HG03045 (cell line): ENCODE data around the gene DHFR.
"Not testable (repeated sequence)": the region's sequence is repeated elsewhere in the genome, so short reads cannot be mapped to it uniquely, and the experiment has no call there.

ENCODE experiments used
- ATAC-seq: cut with Tn5 transposase; IDR thresholded peaks from one replicate; pipeline ENCODE4 v1.9.1; 2021; ENCODE audit warnings: mild to moderate bottlenecking, moderate library complexity; ENCODE audit not compliant: unreplicated experiment

DHFR gene

DNA sequence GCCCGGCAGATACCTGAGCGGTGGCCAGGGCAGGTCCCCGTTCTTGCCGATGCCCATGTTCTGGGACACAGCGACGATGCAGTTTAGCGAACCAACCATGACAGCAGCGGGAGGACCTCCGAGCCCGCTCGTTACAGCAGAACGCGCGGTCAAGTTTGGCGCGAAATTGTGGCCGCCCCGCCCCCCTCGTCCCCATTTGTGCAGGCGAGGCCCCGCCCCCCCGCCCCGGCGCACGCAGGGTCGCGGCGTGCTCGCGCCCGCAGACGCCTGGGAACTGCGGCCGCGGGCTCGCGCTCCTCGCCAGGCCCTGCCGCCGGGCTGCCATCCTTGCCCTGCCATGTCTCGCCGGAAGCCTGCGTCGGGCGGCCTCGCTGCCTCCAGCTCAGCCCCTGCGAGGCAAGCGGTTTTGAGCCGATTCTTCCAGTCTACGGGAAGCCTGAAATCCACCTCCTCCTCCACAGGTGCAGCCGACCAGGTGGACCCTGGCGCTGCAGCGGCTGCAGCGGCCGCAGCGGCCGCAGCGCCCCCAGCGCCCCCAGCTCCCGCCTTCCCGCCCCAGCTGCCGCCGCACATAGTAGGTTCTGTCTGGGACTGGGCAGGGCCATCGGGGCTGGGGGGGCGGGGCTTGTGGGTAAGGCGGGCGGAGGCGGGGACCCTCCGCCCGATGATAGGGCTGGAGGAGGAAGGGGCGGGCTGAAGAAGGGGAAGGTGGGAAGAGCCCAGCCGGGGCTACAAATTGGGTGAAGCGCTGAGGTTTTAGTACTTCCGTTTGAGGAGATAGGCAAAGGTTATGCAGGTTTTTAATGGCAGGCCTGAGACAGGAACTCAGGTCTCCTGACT is at the start of gene DHFR, which contains the start of gene MSH3:
Gene DHFR, minus strand, starts transcription at position 593 of the 840 bp plus-strand sequence. Its CDS starts 494 bp downstream, at position 99.
Gene MSH3, plus strand, starts transcription at position 262 of the 840 bp plus-strand sequence. Its CDS starts 76 bp downstream, at position 338.
- ATAC-seq = peak; percentile 54

GRCh38 chr5:80704221-80704620 is 49.4 kb upstream of the DHFR start:
- no peak for ATAC-seq

- no peak for ATAC-seq
These were observed 49.0 kb upstream of the DHFR start for GRCh38 chr5:80703747-80704146.

- ATAC-seq = no peak
These were observed 48.5 kb upstream of the DHFR start for GRCh38 chr5:80703291-80703690.

DNA sequence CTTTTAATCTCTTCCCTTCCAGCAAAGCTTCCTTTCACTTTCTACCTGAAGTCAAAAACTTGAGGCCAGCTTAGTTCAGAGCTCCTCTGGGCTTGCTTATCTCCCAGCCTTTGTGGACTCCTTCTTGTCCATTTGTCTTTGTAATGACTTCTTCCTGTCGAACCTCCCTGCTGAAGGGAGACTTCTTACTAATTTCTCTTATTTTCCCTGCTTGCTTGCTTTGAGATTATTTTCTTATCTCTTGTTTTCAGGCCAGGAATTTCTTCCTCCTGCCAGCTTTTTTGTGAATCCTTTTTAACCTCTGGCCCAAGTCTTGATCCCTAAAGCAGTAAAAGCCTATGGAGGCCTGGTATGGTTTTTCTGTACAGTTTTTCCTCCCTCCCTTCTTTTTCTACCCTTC is 46.8 kb upstream of the DHFR start:
- ATAC-seq = no peak

GRCh38 chr5:80698369-80698768 is 43.6 kb upstream of the DHFR start:
- ATAC-seq = no peak

DNA sequence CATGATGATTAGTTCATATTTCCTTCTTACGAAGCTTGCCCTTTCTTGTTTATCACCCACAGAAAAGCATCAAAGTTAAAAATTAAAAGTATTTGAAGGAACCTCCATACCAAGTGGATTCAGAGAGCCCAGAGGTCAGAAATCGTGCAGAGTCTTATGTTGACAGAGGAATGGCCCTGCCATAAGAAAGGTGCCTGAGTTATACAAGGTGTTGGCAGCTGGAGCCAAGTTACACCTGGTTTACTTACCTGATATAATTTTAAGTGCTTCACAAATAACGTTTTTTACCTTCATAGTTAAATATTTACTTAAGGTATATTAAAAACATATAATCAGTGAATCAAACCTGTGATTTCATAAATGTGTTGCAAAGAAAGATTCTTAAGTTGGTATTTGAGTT is 42.3 kb upstream of the DHFR start:
- no peak for ATAC-seq

- no peak for ATAC-seq
These were observed 41.7 kb upstream of the DHFR start for GRCh38 chr5:80696450-80696849.

DNA sequence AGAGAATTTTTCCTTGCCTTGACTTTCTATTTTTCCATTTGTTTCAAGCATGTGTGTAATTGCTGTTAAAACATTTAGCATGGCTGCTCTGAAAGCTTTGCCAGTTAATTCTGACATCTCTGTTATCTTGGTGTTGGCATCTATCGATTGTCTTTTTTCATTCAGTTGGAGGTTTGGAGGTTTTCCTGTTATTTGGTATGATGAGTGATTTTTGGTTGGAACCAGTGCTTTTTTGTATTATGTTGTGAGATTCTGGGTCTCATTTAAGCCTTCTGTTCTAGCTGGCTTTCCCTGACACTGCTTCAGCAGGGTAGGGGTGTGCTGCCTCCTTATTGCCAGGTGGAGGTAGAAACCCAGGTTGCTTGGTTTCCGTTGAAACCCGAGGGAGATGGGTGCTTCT is 40.9 kb upstream of the DHFR start:
- no peak for ATAC-seq

DNA sequence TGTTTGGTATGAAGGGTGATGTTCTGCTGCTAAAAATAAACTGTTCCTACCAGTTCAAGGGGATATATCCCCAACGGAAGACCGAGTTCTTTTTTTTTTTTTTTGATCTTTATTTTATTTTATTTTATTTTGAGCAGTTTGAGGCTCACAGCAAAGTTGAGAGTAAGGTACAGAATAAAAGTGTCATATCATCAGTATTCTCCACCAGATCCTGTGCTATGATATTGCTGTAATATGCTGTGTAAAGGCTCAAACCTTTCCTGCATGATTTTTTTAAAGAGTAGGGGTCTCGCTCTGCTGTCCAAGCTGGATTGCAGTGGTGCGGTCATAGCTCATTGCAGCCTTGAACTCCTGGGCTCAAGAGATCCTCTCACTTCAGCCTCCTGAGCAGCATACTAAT is 34.8 kb upstream of the DHFR start:
- ATAC-seq = no peak

DNA sequence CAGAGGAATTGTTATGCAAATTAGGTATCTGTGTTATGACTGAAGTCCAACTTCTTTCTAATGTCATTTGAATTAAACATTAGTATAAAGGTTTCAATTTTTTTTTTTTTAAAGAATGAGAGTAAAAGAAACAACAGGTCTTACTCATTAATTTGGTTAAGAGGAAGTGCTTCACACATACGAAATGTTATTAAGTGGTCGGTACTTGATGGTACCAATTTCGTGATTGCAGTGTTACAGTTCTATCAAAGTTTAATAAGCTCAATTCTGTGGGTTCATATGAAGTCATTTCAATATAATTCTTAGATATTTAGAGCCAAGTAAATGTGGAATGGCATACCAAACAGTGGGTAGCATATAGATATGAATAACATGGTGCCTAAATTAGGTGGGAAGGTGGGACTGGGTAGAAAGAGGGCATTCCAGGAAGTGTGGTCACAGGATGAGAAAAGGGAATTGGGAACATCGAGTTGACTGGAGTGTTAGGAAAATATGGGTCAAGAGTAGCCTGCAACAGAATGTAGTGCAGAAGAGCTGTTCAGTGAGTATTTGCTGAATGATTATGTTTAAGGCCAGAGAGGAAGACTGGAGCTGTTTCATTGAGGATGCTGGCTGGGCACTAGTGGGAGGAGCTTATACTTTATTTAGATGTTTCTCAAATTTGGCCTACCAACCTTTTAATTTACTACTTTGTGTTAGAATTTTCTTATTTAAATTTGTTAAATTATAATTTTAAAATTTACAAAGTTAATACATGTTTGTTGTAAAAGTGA is 34.1 kb upstream of the DHFR start:
- no peak for ATAC-seq

- ATAC-seq = no peak
These were observed 32.0 kb upstream of the DHFR start for GRCh38 chr5:80686757-80687156.

- no peak for ATAC-seq
These were observed 21.9 kb upstream of the DHFR start for GRCh38 chr5:80676706-80677105.

DNA sequence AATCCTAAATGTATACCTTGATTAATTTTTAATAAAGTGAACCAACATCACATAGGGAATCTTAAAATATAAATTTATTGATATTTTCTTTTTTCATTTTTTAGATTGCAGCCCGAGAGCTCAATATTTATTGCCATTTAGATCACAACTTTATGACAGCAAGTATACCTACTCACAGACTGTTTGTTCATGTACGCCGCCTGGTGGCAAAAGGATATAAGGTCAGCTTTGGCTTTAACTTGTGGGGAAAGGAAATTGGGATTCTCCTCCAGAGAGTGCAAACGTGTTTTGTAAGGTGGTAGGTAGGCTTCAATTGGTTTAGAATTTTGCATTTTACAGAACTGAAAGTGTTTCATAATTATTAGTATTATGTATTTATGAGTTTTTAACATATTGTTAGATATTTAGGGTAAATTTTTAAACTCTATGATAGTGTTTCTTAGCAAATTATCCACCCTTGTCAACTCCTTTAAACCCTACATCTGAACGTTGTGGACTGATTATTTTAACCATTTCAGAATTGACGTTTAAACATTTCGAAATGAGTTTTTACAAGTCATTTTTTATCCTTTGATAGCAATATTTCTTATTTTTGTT is 17.5 kb upstream of the DHFR start:
- no peak for ATAC-seq

DNA sequence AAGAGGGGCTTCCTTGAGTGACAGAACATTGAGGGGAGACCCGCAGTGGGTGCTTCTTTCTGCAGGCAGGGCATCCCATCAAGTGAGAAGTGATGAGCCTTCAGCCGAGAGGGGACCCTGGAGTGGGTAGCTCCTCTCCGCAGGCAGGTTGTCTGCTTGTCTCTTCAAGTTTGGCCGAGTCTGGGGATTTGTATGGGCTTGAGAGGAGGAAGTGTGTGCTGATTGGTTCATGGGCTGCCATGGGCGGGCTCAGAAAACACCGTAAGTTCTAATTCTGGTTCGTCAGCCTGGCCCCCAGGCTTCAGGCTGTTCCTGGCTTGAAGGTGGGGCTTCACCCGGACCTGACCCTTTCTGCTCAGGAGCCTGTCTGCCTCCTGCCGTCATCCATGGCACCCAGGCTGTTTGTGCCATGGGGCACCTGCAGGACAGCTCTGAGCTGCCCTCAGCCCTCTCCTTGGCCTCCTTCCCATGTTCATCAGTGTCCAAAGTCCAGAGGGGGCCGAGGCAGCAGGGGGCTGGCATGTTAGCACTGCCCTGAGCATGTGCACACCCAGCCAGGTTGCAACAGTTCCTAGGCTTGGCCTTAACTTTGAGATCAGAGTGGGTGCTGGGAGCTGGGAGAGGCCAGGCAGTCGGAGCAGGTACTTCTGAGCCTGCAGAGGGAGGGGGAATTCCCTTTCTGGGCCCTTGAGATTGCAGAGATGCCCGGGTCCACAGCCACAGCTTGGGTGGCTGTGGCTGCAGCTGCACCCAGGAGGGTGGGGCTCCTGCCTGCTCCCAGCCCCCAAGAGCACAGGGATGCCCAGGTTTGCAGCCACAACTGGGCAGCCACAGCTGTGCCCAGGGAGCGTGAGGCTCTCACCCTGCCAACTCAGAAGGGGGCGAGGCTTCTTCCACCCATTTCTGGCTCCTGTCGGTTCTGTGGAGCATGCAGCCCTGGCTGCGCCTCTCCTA is 13.5 kb upstream of the DHFR start:
- ATAC-seq = peak; percentile 89

- ATAC-seq = no peak
These were observed 12.6 kb upstream of the DHFR start for GRCh38 chr5:80667384-80667783.

DNA sequence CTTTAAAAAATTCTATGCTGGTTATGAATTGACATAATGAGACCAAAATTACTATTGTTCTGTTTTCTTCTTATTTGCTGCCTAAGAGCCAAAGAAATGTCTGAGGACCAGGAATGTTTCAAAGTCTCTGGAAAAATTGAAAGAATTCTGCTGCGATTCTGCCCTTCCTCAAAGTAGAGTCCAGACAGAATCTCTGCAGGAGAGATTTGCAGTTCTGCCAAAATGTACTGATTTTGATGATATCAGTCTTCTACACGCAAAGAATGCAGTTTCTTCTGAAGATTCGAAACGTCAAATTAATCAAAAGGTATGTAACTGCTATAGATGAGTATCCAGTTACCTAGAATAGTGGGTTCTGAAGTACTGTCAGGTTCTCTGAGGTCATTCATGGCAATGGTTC is 10.3 kb upstream of the DHFR start:
- no peak for ATAC-seq

GRCh38 chr5:80662108-80662507 is 7.3 kb upstream of the DHFR start:
- ATAC-seq = no peak

GRCh38 chr5:80660661-80661060 is 5.9 kb upstream of the DHFR start:
- not testable (repeated sequence) for ATAC-seq

DNA sequence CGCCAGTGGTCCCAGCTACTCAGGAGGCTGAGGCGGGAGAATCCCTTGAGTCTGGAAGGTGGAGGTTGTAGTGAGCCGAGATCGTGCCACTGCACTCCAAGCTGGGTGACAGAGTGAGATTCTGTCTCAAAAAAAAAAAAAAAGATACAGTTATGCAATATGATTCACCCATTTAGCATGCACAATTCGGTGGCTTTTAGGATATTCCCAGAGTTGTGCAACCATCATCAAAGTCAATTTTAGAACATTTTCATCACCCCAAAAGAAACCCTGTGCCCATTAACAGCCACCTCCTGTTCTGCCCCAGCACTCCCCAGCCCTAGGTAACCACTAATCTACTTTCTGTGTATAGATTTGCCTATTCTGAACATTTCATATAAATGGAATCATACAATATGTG is 4.3 kb upstream of the DHFR start:
- no peak for ATAC-seq

- ATAC-seq = no peak
These were observed 1.6 kb upstream of the DHFR start for GRCh38 chr5:80656425-80656824.
